Raji (cell line): ENCODE data around the gene SDHD.

Source experiments
- POLR2A ChIP-seq: IDR thresholded peaks from 2 replicates; pipeline ENCODE4 v1.6.1; 2011; ENCODE audit warnings: low read depth, low read length, control low read depth; ENCODE audit not compliant: insufficient read depth

The SDHD gene

DNA sequence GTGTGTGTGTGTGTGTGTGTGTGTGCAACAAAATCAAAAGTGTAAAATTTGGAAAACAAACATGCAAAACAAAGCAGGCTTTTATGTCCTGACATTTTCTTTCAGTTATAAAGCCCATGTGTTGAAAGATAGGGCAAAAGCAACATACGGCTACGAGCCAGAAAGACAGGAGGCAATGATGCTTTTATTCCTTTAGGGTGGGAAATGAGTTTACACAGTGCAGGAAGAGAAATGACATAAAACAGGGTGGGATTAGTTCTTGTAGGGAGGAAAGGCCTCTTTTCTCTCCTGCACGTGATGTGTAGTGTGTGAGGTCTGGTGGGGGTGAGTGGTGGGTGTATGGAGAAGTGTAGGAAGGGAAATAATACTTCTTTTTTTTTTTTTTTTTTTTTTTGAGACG is 47.8 kb downstream of the SDHD start:
- no peak for TF ChIP-seq POLR2A

DNA sequence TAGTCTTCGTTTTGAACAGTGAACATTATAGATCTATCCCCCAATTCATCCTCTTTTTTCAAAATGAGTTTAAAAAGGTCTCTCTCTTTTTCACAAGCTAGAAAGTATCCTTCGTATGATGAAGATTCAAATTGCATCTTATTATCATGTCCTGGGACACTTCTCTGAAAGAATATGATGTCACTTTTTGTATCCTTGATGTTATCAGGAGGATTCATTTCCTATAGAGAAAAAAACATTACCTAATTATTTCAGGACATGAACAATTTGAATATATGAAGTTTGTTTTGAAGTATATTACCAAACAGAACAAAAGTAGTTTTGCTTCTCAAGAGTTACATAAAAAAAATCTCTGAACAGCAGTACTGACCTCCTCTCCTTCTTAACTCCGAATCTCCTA is 56.9 kb downstream of the SDHD start:
- no peak for TF ChIP-seq POLR2A
